ENCODE results near the gene UBASH3B. TPM values are rescaled to one million over a fixed set of nuclear protein-coding genes. Genes with fewer than 3 reads are reported as not detected.

The UBASH3B gene
- total RNA-seq, 2 experiments from 2014 or later = 54.7 to 73.0 TPM

DNA sequence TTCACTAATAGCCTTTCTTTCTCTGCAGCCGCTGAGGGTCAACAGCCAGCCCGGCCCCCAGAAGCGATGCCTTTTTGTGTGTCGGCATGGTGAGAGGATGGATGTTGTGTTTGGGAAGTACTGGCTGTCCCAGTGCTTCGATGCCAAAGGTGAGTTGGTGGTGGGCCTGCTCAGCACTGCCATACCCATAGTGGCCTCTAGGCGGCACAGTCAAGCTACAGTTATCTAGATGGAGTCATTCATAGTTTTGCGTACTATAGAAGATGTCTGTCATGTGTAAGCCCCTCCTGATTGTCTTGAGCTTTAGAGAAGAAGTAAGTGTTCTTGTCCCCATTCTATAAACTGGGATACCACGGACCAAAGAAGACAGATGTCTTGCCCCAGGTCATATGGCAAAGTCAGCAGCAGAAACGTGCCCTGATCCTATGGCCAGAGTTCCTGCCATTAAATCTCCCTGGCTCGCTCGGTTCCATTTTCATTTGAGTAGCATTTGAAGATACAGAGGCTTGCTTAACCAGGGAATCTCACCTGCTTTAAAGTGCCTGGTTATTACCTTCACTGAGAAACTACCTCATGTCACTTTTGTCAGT lies 140.7 kb downstream of the UBASH3B start:
- Histone ChIP-seq H2AFZ (ENCODE audit: low read length) (no peak overlapping the region), H3K27ac (ENCODE audit: low read depth, low read length, poor library complexity, severe bottlenecking) (no peak overlapping the region), H3K9me2 (ENCODE audit: insufficient read depth, low read length) (no peaks in the 10 kb centered on the region), H4K20me1 (ENCODE audit: insufficient read depth, low read length) (no peaks in the 10 kb centered on the region), H3K36me3 (ENCODE audit: insufficient read depth, low read length) (peaks cover 82% of the 10 kb centered on the region), H3K4me1 (ENCODE audit: insufficient read depth, low read length, poor library complexity, severe bottlenecking) (no peaks in the 10 kb centered on the region), H3K9me3 (ENCODE audit: low read length) (no peaks in the 10 kb centered on the region), H3K4me2 (ENCODE audit: low read length) (no peak overlapping the region), H3K79me2 (ENCODE audit: insufficient read depth, low read depth, low read length) (no peaks in the 10 kb centered on the region), H3K4me3 (ENCODE audit: low read depth, low read length, poor library complexity, severe bottlenecking) (no peak overlapping the region)
- peak; percentile 34 for DNase-seq (ENCODE audit: low spot score)
- ChIA-PET CTCF (ENCODE audit: unreplicated experiment) (interaction anchor here (0.5 kb wide), 1 partner anchor 72 kb away, joined by 3 read pairs; no protein-coding TSS in a partner anchor), POLR2A (interaction anchor here (0.6 to 0.9 kb wide), 3 partner anchors 12 to 100 kb away, joined by 3 read pairs; no protein-coding TSS in a partner anchor)
- TF ChIP-seq, protein P1, sequence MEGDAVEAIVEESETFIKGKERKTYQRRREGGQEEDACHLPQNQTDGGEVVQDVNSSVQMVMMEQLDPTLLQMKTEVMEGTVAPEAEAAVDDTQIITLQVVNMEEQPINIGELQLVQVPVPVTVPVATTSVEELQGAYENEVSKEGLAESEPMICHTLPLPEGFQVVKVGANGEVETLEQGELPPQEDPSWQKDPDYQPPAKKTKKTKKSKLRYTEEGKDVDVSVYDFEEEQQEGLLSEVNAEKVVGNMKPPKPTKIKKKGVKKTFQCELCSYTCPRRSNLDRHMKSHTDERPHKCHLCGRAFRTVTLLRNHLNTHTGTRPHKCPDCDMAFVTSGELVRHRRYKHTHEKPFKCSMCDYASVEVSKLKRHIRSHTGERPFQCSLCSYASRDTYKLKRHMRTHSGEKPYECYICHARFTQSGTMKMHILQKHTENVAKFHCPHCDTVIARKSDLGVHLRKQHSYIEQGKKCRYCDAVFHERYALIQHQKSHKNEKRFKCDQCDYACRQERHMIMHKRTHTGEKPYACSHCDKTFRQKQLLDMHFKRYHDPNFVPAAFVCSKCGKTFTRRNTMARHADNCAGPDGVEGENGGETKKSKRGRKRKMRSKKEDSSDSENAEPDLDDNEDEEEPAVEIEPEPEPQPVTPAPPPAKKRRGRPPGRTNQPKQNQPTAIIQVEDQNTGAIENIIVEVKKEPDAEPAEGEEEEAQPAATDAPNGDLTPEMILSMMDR (conservative IDR thresholded peaks at IDR 0.05; ENCODE audit: low read length) = peak; percentile 86
- TF ChIP-seq EZH2phosphoT487 (IDR thresholded peaks at IDR 0.05; ENCODE audit: borderline replicate concordance, low read depth, low read length) = no peak
- no TSS peak for BruUV-seq (replicated peaks)
- intact Hi-C loops (cut with micrococcal nuclease; ENCODE audit: unreplicated experiment) = loop anchor here (1.0 kb wide), 1 partner anchor 58 kb away; no protein-coding TSS in a partner anchor

DNA sequence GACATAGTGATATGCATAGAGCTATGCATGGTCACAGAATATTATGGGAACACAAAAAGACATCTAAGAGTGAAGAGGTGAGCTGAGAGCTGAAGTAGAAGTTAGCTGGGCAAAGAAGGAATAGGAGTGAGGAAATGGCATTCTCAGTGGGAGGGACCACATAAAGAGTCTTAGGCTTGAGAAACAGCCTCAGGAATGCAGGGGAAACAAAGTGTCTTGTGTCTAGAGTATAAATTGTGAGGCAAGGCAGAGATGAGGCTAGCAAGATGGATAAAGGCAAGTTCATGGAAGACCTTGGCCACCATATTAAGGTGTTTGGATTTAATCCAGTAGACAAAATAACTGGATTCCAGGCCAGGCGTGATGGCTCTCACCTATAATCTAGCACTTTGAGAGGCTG lies 142.1 kb downstream of the UBASH3B start:
- Histone ChIP-seq H3K36me3 (ENCODE audit: insufficient read depth, low read length) (peaks cover 82% of the 10 kb centered on the region), H3K4me2 (ENCODE audit: low read length) (no peak overlapping the region), H3K9me2 (ENCODE audit: insufficient read depth, low read length) (no peaks in the 10 kb centered on the region), H3K4me3 (ENCODE audit: low read depth, low read length, poor library complexity, severe bottlenecking) (no peak overlapping the region), H4K20me1 (ENCODE audit: insufficient read depth, low read length) (no peaks in the 10 kb centered on the region), H3K27ac (ENCODE audit: low read depth, low read length, poor library complexity, severe bottlenecking) (no peak overlapping the region), H3K9me3 (ENCODE audit: low read length) (no peaks in the 10 kb centered on the region), H3K4me1 (ENCODE audit: insufficient read depth, low read length, poor library complexity, severe bottlenecking) (no peaks in the 10 kb centered on the region), H3K79me2 (ENCODE audit: insufficient read depth, low read depth, low read length) (no peaks in the 10 kb centered on the region), H2AFZ (ENCODE audit: low read length) (no peak overlapping the region)
- CTCF ChIA-PET (ENCODE audit: unreplicated experiment) = interaction anchor here (0.6 kb wide), 1 partner anchor 183 kb away, joined by 7 read pairs; no protein-coding TSS in a partner anchor
- POLR2A ChIA-PET = no interaction called here
- TF ChIP-seq, protein P1 (conservative IDR thresholded peaks at IDR 0.05; ENCODE audit: low read length) = no peak
- no TSS peak for BruUV-seq (replicated peaks)
- intact Hi-C loops (cut with micrococcal nuclease; ENCODE audit: unreplicated experiment) = no loop called here
- DNase-seq (ENCODE audit: low spot score) = no peak

DNA sequence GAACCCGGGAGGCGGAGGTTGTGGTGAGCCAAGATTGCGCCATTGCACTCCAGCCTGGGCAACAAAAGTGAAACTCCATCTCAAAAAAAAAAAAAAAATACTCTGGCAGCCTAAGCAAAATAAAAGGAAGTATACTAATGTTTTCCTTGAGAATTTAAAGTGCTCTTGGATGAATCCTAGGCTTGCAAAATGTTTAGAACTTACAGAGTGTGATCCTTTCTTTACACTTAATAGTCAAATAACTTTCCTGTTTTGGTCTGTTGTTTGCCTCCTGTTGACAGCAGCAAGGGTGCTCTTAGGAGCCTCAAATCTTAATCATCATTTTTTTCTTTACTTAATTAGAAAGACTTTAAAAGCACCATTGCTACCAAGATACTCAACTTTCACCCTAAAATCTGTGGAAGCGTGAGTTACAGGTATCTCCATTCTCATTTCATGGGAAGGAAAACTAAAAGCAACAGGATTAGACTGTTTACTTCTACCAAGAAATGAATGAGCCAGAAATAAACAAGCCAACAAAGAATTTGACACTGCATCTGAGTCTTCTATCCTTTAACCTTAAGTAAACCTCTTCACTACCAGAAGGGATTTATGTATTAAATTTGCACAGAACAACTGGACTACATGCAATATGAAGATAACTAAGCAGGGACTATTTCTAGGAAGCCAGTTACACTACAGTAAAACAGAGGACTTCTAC lies 144.0 kb downstream of the UBASH3B start:
- H3K4me2 ChIP-seq (ENCODE audit: low read length) = no peak overlapping the region
- intact Hi-C loops (cut with micrococcal nuclease; ENCODE audit: unreplicated experiment) = no loop called here
- no peak overlapping the region for H2AFZ ChIP-seq (ENCODE audit: low read length)
- no TSS peak for BruUV-seq (replicated peaks)
- no peak for DNase-seq (ENCODE audit: low spot score)
- no peaks in the 10 kb centered on the region for H3K4me1 ChIP-seq (ENCODE audit: insufficient read depth, low read length, poor library complexity, severe bottlenecking)
- no peaks in the 10 kb centered on the region for H3K79me2 ChIP-seq (ENCODE audit: insufficient read depth, low read depth, low read length)
- no peak overlapping the region for H3K27ac ChIP-seq (ENCODE audit: low read depth, low read length, poor library complexity, severe bottlenecking)
- peaks cover 91% of the 10 kb centered on the region for H3K36me3 ChIP-seq (ENCODE audit: insufficient read depth, low read length)
- CTCF ChIA-PET (ENCODE audit: unreplicated experiment) = no interaction called here
- H3K9me3 ChIP-seq (ENCODE audit: low read length) = no peaks in the 10 kb centered on the region
- POLR2A ChIA-PET = interaction anchor here (0.6 kb wide), 1 partner anchor 10 kb away, joined by 3 read pairs; no protein-coding TSS in a partner anchor
- TF ChIP-seq EZH2phosphoT487 (IDR thresholded peaks at IDR 0.05; ENCODE audit: borderline replicate concordance, low read depth, low read length) = no peak
- TF ChIP-seq, protein P1 (conservative IDR thresholded peaks at IDR 0.05; ENCODE audit: low read length) = no peak
- H3K4me3 ChIP-seq (ENCODE audit: low read depth, low read length, poor library complexity, severe bottlenecking) = no peak overlapping the region
- H4K20me1 ChIP-seq (ENCODE audit: insufficient read depth, low read length) = no peaks in the 10 kb centered on the region
- no peaks in the 10 kb centered on the region for H3K9me2 ChIP-seq (ENCODE audit: insufficient read depth, low read length)

All from OCI-LY7 (cell line).